Neural cell (in vitro differentiated cells): ENCODE data around the gene MPPED2. TPM values are rescaled to one million over a fixed set of nuclear protein-coding genes. Genes with fewer than 3 reads are reported as not detected.

Experiments used
- H2AFZ ChIP-seq: fragments of 200-600, 300-800 bp; sonication (generic), shearing (Covaris generic); 2 replicates; pipeline ENCODE4 v1.6.0; 2014; ENCODE audit warnings: low read depth, mild to moderate bottlenecking, antibody characterized with exemption, low read length, moderate library complexity
- H3F3A ChIP-seq: fragments of 200-600 bp; shearing (Covaris generic); 2 replicates; pipeline ENCODE4 v1.6.1; 2016; ENCODE audit warnings: mild to moderate bottlenecking, moderate library complexity, mixed read lengths, antibody characterized with exemption, low read length; ENCODE audit not compliant: insufficient read depth, poor library complexity, severe bottlenecking
- H3K27ac ChIP-seq: fragments of 200-600, 300-800 bp; sonication (generic), shearing (Covaris generic); 2 replicates; pipeline ENCODE4 v1.5.1; 2014; ENCODE audit warnings: mild to moderate bottlenecking, low read length, moderate library complexity
- H3K27me3 ChIP-seq: fragments of 300-800, 200-600 bp; sonication (generic), shearing (Covaris generic); 2 replicates; pipeline ENCODE4 v1.6.0; 2014; ENCODE audit warnings: mild to moderate bottlenecking, low read depth, low read length, moderate library complexity; ENCODE audit not compliant: insufficient read depth
- H3K36me3 ChIP-seq: fragments of 300-800, 200-600 bp; sonication (generic), shearing (Covaris generic); 2 replicates; pipeline ENCODE4 v1.5.1; 2014; ENCODE audit warnings: mild to moderate bottlenecking, antibody characterized with exemption, low read length, moderate library complexity; ENCODE audit not compliant: insufficient read depth
- H3K4me2 ChIP-seq: fragments of 300-800, 200-600 bp; sonication (generic), shearing (Covaris generic); 2 replicates; pipeline ENCODE4 v1.6.0; 2014; ENCODE audit warnings: mild to moderate bottlenecking, low read length
- H3K4me3 ChIP-seq: fragments of 300-800, 200-600 bp; sonication (generic), shearing (Covaris generic); 2 replicates; pipeline ENCODE4 v1.5.1; 2014; ENCODE audit warnings: mild to moderate bottlenecking, low read length, moderate library complexity
- H3K79me2 ChIP-seq: fragments of 200-600 bp; shearing (Covaris generic); replicated peaks from 2 replicates; pipeline ENCODE4 v1.6.0; 2014; ENCODE audit warnings: mild to moderate bottlenecking, low read length, moderate library complexity; ENCODE audit not compliant: insufficient read depth
- H3K9ac ChIP-seq: fragments of 300-800, 200-600 bp; sonication (generic), shearing (Covaris generic); 2 replicates; pipeline ENCODE4 v1.6.1; 2016; ENCODE audit warnings: mild to moderate bottlenecking, low read length, mixed read lengths
- H3K9me2 ChIP-seq: fragments of 200-600 bp; shearing (Covaris generic); 2 replicates; pipeline ENCODE4 v1.6.1; 2016; ENCODE audit warnings: mild to moderate bottlenecking, low read length, mixed read lengths; ENCODE audit not compliant: insufficient read depth
- H3K9me3 ChIP-seq: fragments of 200-600, 300-800 bp; sonication (generic), shearing (Covaris generic); 2 replicates; pipeline ENCODE4 v1.6.1; 2016; ENCODE audit warnings: mild to moderate bottlenecking, mixed run types, low read length, moderate library complexity, mixed read lengths
- H4K20me1 ChIP-seq: fragments of 200-600 bp; shearing (Covaris generic); 2 replicates; pipeline ENCODE4 v1.6.1; 2016; ENCODE audit warnings: mild to moderate bottlenecking, mixed run types; ENCODE audit not compliant: insufficient read depth
- CTCF ChIP-seq: fragments of 450-650 bp; IDR thresholded peaks from 2 replicates; pipeline ENCODE4 v1.5.1; 2014; ENCODE audit warnings: antibody characterized with exemption, mild to moderate bottlenecking, moderate library complexity; ENCODE audit not compliant: poor library complexity, severe bottlenecking
- EP300 ChIP-seq: fragments of 450-650 bp; conservative IDR thresholded peaks from 2 replicates; pipeline ENCODE4 v1.6.1; 2014; ENCODE audit warnings: antibody characterized with exemption, mild to moderate bottlenecking, moderate library complexity; ENCODE audit not compliant: poor library complexity, severe bottlenecking
- EZH2 ChIP-seq: fragments of 200-600, 300-800 bp; shearing (Covaris generic), sonication (generic); IDR thresholded peaks from 2 replicates; pipeline ENCODE4 v1.6.1; 2014; ENCODE audit warnings: antibody characterized with exemption, low read length, borderline replicate concordance, mild to moderate bottlenecking; ENCODE audit not compliant: insufficient read depth, poor library complexity, severe bottlenecking
- MXI1 ChIP-seq: fragments of 450-650 bp; conservative IDR thresholded peaks from 2 replicates; pipeline ENCODE4 v1.6.1; 2014; ENCODE audit warnings: antibody characterized with exemption, mild to moderate bottlenecking; ENCODE audit not compliant: poor library complexity, severe bottlenecking
- POLR2AphosphoS5 ChIP-seq: IDR thresholded peaks from 2 replicates; pipeline ENCODE4 v1.6.1; 2012
- RAD21 ChIP-seq: fragments of 450-650 bp; conservative IDR thresholded peaks from 2 replicates; pipeline ENCODE4 v1.6.1; 2014; ENCODE audit warnings: antibody characterized with exemption, mild to moderate bottlenecking, moderate library complexity
- REST ChIP-seq: IDR thresholded peaks from 2 replicates; pipeline ENCODE4 v1.6.1; 2012; ENCODE audit warnings: borderline replicate concordance
- SMC3 ChIP-seq: fragments of 450-650 bp; conservative IDR thresholded peaks from 2 replicates; pipeline ENCODE4 v1.6.1; 2014; ENCODE audit warnings: antibody characterized with exemption, mild to moderate bottlenecking, moderate library complexity; ENCODE audit not compliant: poor library complexity
- TAF1 ChIP-seq: IDR thresholded peaks from 2 replicates; pipeline ENCODE4 v1.6.1; 2012; ENCODE audit warnings: low read depth
- polyA plus RNA-seq: library from polyadenylated mRNA; depleted of rRNA; stranded (reverse); fragments of >200 nt; gene quantifications from 2 replicates; pipeline ENCODE4 v1.2.3, GENCODE V29; 2014

MPPED2 gene
- polyA plus RNA-seq, 1 donor from 2014 or later: 99.7 TPM

GRCh38 chr11:30585125-30585891, 845 bp downstream of the MPPED2 start:
- Histone ChIP-seq H3K9me2 (no peaks in the 10 kb centered on the region), H3K27me3 (no peaks in the 10 kb centered on the region), H4K20me1 (no peaks in the 10 kb centered on the region), H3K27ac (peak overlapping the region; percentile 98), H3K4me3 (peak overlapping the region; percentile 89), H3K36me3 (no peaks in the 10 kb centered on the region), H3K9me3 (no peaks in the 10 kb centered on the region), H3F3A (peaks cover 15% of the 10 kb centered on the region), H2AFZ (peak overlapping the region; percentile 41), H3K4me2 (peak overlapping the region; percentile 85), H3K9ac (peak overlapping the region; percentile 98), H3K79me2 (peaks cover 78% of the 10 kb centered on the region)
- TF ChIP-seq CTCF (no peak), RAD21 (no peak), POLR2AphosphoS5 (no peak), EZH2 (no peak), REST (peak; percentile 13), SMC3 (no peak), TAF1 (peak; percentile 42)

- H3K27ac ChIP-seq: peak overlapping the region; percentile 98
- H3F3A ChIP-seq: peaks cover 15% of the 10 kb centered on the region
- peak; percentile 55 for TF ChIP-seq MXI1
- TF ChIP-seq SMC3: no peak
- no peak for TF ChIP-seq EP300
These were observed 2.5 kb downstream of the MPPED2 start for GRCh38 chr11:30583476-30584280.

More at GRCh38 chr11:30583476-30584280, 2.5 kb downstream of the MPPED2 start:
- Histone ChIP-seq H3K9me3 (no peaks in the 10 kb centered on the region), H3K36me3 (peaks cover 8% of the 10 kb centered on the region), H3K79me2 (peaks cover 85% of the 10 kb centered on the region), H4K20me1 (no peaks in the 10 kb centered on the region), H3K27me3 (no peaks in the 10 kb centered on the region), H3K4me3 (peak overlapping the region; percentile 89), H3K4me2 (peak overlapping the region; percentile 85), H2AFZ (no peak overlapping the region), H3K9me2 (no peaks in the 10 kb centered on the region), H3K9ac (peak overlapping the region; percentile 98)
